HG02885 (cell line): ENCODE data around the gene ADGRA1.
"Not testable (repeated sequence)": the region's sequence is repeated elsewhere in the genome, so short reads cannot be mapped to it uniquely, and the experiment has no call there.

Source experiments
- ATAC-seq: cut with Tn5 transposase; IDR thresholded peaks from one replicate; pipeline ENCODE4 v1.9.1; 2021; ENCODE audit warnings: mild to moderate bottlenecking; ENCODE audit not compliant: unreplicated experiment, poor library complexity

The ADGRA1 gene

DNA sequence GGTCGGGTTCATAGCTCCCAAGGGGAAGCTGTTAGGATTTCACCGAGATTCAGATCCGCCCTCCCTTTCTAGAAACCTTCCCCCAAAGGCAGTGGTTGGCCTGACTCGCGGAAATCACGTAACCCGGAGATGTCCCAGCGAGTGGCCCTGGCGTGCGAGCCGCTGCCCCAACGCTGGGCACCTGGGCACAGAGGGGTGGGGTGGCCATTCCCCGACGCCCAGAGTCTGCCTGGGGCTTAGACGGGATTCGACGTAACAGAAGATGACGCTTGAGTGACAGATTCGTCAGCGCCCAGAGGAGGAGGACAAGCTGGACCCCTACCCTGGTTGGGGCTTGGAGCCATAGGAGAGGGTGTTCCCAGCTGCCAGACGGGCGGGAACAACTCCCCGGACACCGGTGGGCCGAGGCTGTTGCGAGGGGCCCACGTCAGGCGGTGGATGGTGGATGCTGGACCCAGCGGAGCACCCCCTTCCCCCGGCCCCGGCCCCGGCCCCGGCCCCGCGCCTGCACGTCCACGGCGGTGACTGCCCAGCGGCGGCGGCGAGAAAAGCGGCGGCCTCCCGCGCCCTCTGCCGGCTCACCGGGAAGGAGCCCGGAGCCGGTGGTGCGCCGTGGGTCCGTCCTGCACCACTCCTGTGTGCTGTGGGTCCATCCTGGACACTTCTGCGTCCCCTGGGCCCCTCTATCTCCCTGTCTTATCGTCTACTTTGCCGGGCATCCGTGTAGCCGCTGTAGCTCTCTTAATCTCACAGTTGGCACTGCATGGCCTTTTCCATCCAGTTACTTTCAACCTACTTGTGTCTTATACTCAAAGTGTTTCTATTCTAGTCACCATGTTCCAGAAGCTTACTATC lies 36.9 kb downstream of the ADGRA1 start:
- no peak for ATAC-seq

DNA sequence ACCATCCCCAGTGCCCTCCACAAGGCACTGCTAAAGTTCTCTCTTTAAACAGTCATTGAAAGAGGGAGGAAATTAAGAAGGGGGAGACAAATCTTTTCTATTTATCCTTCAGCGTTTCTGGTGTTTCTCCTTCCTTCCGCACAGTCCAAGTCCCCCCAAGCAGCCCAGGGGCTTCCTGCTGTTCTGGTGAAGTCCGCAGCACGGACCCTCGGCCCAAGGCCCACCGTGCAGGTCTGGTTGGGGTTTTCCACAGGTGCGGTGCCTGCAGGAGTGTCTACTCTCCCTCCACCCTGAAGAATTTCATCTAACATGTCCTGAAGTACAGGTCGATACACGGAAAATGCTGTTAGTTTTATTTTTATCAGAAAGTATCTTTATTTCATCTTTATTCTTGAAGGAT lies 38.2 kb downstream of the ADGRA1 start:
- ATAC-seq, result no peak

DNA sequence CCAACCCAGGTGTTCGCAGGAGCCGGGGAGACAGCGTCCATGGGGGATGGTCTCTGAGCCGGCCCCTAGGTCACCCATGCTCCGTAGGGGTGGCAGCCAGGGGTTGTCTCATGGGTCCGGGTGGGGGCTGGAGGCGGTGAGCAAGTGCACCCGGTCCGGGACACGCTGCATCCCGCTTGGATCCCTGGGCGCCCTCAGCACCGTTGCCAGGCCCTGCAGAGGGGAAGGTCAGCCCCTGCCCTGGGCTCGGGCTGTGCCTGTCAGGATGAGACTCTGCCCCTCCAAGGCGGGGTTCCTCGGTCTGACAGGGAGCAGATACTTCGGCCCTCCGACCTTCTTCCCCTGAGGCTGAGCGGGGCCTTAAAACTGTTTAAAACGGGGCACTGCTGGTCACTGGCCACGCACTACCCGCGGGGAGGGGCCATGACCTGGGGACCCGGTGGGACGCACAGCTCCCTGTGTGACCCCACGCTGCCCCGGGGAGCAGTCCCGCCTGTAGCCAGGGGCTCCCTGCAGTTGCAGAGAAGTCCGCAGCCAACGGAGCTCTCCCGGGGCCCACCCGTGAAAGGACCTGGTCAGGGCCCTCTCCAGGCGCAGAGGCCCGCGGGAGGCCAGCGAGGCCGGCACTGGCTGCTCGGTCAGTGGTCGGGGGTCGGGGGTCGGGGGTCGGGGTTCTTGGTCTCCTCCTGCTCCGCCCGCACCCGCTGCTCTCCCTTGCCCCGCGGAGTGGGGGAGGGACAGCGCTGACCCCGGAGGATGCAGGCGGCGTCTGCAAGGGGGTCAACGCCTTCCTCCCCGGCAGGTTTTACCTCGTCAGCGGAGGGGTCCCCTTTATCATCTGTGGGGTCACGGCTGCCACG lies 38.9 kb downstream of the ADGRA1 start:
- no peak for ATAC-seq

DNA sequence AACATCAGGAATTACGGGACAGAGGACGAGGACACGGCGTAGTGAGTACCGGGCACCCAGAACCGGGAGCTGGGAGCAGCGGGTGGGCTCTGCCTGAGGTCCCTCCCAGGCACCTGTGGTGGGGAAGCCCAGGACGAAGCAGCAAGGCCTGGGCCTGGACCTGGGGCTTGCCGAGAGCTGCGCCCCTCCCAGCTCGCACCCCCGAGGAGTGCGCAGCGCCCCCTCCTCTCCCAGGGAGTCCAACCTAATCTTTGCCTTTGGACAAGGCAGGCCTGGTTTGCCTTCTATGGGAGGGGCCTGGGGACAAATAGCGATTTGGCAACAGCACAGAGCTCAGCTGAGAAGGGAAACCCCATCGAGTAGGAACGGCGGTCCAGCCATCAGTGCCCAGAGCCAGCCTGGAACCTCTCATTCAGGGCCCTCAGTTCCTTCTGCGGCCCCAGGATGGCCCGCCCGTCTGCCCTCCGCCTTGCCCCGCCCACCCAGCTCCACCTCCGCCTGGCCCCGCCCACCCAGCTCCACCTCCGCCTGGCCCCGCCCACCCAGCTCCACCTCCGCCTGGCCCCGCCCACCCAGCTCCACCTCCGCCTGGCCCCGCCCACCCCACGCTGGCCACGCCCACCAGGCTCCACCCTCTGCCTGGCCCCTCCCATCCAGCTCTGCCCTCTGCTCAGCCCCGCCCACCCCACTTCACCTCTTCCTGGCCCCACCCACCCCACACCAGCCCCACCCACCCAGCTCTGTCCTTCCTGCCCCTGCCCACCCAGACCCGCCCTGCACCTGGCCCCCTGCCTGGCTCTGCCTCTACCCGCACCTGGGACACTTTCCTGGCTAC lies 39.8 kb downstream of the ADGRA1 start:
- ATAC-seq, result no peak

DNA sequence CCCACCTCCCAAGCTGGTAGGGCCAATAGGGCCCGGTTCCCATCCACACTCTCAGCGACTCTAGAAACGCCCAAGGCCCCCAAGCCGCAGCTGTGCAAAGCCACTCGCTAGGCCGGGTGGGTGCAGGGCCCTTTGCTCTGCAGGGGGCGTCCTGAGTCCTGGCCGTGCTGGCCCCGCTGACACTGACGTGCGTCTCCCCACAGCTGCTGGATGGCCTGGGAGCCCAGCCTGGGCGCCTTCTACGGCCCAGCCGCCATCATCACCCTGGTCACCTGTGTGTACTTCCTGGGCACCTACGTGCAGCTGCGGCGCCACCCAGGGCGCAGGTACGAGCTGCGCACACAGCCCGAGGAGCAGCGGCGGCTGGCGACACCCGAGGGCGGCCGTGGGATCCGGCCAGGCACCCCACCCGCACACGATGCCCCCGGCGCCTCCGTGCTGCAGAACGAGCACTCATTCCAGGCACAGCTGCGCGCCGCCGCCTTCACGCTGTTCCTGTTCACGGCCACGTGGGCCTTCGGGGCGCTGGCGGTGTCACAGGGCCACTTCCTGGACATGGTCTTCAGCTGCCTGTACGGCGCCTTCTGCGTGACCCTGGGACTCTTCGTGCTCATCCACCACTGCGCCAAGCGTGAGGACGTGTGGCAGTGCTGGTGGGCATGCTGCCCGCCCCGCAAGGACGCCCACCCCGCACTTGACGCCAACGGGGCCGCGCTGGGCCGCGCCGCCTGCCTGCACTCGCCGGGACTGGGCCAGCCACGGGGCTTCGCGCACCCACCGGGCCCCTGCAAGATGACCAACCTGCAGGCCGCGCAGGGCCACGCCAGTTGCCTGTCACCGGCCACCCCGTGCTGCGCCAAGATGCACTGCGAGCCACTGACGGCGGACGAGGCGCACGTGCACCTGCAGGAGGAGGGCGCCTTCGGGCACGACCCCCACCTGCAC lies 40.7 kb downstream of the ADGRA1 start:
- ATAC-seq, result no peak

DNA sequence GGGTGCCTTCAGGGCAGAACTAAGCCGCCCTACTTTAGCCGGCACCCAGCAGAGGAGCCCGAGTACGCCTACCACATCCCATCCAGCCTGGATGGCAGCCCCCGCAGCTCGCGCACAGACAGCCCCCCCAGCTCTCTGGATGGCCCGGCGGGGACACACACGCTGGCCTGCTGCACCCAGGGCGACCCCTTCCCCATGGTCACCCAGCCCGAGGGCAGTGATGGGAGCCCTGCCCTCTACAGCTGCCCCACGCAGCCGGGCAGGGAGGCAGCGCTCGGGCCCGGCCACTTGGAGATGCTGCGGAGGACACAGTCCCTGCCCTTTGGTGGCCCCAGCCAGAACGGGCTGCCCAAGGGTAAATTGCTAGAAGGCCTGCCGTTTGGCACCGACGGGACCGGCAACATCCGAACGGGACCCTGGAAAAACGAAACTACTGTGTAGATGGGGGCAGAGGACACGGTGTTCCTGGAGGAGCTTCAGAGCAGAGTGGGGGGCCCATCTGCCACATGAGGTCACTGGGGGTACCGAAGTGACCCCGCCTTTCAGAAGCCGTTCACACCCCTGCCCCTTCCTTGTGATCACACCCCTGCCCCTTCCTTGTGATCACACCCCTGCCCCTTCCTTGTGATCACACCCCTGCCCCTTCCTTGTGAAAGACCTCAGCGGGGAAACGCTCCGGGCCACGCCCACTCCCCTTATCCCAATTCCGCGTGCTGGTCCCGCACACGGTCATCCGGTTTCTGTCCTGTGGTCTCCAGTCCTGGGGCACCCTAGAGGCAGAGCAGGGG lies 41.5 kb downstream of the ADGRA1 start:
- ATAC-seq, result no peak

DNA sequence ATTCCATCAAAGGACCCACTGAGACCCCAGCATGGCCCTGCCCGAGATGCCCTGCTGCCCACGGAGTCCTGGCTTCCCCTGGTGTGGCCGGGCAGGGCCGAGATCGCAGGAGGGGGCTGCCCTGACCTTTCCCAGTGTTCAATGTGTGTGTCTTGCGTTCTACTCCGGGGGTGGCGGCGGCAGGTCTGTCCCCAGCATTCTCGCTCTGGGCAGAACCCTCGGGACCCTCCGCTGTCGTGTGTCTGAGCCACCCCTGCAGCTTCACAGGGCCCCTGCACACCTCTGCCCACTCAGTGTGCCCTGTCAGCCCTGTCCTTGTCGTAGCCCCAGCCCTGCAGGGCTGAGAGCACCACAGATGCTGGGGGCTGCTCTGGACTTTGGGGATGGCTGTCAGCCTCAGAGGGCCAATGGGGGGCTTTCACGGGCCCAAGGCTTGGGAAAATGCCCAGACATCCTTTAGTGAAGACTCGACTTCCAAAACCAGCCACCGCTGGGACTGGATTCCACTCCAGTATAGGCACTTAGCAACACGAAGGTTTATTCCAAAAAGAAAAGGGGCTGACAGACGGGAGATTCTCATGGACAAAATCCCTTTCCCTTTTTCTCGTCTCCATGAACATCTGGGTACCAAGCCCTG lies 42.3 kb downstream of the ADGRA1 start:
- no peak for ATAC-seq

DNA sequence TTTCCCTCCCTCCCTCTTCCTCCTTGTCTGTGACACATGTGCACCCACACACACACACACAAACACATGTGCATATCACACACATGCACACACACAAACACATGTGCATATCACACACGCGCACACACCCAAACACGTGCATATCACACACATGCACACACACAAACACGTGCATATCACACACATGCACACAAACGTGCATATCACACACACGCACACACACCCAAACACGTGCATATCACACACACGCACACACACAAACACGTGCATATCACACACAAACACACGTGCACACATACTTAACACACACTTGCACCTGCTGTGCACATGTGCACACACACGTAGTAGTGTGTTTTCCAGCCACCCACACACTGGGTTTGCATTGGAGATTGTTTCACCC lies 42.9 kb downstream of the ADGRA1 start:
- ATAC-seq, result no peak

DNA sequence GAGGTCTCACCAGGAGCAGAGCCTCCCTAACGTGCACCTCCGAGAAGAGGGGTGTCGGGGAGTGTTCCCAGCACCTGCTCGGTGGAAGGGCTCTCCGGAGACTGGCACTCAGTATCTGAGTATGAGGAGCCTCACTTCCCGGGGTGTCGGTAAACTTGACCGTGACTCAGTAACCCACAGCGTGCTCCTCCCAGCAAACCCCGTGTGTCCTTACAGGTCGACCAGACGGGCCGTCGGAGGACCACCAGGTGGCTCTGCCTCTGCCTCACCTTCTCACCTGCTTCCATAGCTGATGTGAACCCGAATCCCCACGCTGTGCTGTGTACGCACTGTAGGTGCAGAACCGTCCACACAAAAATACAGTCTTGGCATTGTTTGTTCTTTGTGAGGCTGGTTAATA lies 43.3 kb downstream of the ADGRA1 start:
- no peak for ATAC-seq

DNA sequence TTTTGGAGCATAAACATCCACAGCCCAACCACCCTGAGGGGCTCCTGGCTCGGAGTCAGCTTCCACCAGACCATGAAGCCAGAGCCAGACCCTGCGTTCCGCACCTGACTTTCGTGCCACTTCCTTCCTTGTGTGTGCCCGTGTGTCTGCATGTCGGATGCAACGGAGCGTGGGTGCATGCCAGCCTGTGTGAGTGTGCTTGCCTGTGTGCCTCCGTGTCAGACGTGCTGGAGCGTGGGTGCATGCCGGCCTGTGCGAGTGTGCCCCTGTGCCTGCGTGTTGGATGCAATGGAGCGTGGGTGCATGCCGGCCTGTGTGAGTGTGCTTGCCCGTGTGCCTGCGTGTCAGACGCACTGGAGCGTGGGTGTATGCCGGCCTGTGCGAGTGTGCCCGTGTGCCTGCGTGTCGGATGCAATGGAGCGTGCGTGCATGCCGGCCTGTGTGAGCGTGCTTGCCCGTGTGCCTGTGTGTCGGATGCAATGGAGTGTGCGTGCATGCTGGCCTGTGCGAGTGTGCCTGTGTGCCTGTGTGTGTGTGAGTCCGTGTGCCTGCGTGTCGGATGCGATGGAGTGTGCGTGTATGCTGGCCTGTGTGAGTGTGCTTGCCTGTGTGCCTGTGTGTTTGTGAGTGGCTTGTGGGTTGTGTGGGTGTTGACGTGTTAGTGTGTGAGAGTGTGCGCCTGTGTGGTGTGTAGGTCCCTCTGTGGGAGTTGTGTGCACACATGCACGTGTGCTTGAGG lies 44.2 kb downstream of the ADGRA1 start:
- ATAC-seq, result no peak

DNA sequence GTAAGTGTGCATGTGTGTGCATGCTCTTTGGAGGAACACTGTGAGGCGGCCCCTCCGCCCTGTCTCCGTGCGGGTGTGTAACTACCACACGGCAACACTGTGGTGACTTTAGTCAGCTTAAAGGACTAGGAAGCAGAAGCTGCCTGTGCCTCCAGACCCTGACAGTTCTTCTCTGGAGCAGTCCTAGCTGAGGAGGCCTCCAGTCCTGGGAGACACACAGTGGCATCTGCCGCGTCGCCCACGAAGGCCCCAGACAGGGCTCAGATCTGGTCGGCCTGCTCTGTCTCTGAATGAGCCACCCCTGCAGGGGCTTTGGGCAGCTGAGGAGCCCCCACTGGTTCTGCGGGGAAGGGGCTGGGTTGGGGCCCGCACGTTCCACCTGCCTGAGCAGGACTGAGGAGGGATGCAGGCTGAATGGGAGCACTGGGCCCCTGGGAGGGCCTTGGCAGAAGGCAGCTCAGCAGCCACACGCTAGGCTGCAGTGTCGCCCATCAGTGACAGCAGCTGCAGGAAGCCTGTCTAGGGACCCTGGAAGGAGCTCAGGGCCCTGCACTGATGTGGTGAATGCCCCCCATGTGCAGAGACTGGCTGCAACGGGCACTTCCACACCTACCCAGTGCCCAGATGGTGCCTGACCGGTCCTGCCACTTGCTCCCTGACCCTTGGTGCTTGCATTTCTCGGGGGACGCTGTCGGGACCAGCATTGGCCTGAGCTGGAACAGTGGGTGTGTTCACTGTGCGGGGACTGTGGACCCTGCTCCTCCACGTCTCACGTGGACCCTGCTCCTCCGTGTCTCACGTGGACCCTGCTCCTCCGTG lies 45.0 kb downstream of the ADGRA1 start:
- no peak for ATAC-seq

DNA sequence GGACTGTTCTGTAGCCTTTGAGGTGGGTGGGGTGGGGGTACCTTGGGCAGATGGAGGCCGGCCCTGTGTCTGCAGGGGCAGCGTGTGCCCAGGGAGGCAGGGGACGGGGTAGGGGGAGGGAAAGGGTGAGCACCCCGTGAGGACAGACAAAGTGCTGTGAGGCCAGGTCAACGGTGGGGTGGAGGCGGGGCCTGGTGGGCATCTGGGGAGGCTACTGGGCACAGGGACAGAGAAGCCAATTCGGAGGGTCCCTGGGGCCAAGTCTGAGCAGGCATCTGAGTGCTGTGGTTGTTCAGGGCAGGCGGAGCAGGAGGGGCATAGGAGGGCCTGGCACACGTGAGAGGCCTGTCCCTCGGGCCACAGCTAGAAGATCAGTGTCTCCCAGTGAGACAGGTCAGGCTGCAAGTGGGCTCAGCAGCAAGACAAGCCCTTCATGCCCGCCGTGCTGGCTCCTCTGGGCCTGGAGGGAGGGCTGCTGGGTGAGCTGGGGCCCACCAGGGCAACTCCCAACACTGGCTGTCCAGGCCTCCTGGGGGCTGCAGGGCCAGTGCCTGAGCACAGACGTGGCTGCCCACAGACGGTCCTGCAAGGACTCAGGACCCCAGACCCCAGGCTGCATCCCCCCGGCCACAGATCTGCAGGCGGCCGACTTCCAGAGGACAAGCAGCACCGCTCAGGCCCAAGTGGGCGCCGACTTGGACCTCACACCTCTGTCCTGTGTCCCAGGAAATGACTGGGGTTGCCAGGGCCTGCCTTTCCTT lies 45.9 kb downstream of the ADGRA1 start:
- no peak for ATAC-seq

DNA sequence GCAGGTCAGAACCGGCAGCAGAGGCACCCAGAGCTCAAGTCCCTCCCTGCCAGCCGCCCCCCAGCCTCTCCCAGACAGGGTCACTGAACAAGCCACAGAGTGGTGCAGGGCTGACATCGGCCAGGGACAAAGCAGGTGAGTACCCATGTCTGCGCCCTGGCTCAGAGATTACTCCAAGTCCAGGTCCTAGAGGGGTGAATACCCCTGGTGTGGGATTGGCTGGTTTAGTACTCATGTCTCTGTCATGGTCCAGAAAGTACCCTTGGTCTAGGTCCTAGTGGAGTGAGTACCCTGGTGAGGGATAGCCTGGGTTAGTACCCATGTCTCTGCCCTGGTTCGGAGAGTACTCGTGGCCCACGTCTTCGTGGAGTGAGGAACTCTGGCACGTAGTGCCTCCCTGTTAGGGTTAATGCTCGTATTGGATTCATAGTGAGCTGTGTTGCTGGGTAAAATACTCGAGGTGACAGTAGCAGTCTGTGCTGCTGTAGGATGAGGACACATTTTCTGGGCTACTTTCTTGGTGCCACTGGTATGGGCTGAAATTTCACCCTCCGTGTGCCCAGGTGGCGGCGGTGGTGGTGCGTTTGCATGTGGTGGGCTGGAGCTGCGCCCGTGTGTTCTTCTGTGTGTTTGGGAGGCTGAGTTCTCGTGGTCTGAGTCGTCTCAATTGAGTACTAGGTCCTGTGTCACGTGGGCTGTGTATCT lies 46.8 kb downstream of the ADGRA1 start:
- no peak for ATAC-seq

DNA sequence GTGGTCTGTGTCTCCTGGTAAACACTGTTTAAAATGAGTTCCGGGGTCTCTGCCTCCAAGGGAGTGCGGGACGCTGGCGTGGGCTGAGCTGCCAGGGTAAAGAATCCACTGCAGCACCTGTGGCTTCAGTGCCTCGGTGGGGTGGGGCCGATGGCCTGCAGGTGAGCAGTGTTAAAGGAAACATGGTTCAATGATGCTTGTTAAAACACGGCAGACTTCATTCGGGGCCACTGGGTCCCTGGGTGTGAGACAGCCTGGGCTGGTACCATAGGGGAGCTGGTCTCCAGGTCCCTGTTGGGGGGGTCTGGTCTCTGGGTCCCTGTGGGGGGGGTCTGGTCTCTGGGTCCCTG lies 47.4 kb downstream of the ADGRA1 start:
- ATAC-seq, result no peak

DNA sequence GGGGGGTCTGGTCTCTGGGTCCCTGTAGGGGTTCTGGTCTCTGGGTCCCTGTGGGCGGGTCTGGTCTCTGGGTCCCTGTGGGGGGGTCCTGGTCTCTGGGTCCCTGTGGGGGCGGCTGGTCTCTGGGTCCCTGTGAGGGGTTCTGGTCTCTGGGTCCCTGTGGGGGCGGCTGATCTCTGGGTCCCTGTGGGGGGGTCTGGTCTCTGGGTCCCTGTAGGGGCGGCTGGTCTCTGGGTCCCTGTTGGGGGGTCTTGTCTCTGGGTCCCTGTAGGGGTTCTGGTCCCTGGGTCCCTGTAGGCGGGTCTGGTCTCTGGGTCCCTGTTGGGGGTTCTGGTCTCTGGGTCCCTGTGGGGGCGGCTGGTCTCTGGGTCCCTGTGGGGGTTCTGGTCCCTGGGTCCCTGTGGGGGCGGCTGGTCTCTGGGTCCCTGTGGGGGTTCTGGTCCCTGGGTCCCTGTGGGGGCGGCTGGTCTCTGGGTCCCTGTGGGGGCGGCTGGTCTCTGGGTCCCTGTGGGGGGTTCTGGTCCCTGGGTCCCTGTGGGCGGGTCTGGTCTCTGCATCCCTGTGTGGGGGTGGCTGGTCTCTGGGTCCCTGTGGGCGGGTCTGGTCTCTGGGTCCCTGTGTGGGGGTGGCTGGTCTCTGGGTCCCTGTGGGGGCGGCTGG lies 49.9 kb downstream of the ADGRA1 start:
- ATAC-seq, result not testable (repeated sequence)
